GM21825 (cell line): Measurements from ENCODE around the gene RETREG3.
A peak's percentile ranks its signal among the peaks of the same experiment; 100 is the strongest.

Source experiments
- ATAC-seq: cut with Tn5 transposase; IDR thresholded peaks from one replicate; pipeline ENCODE4 v1.9.1; 2021; ENCODE audit warnings: mild to moderate bottlenecking, moderate library complexity; ENCODE audit not compliant: unreplicated experiment

Gene RETREG3

GRCh38 chr17:42536372-42537155 is 72.6 kb downstream of the RETREG3 start:
- ATAC-seq: peak; percentile 59

GRCh38 chr17:42536048-42536371 is 73.2 kb downstream of the RETREG3 start, which contains the start of gene NAGLU:
NAGLU (plus strand) TSS chr17:42536241; CDS start chr17:42536273, 32 bp downstream.
- ATAC-seq: peak; percentile 72

GRCh38 chr17:42535155-42536047 is 73.8 kb downstream of the RETREG3 start:
- no peak for ATAC-seq

- no peak for ATAC-seq
Measured at GRCh38 chr17:42531455-42532354, 77.5 kb downstream of the RETREG3 start.

DNA sequence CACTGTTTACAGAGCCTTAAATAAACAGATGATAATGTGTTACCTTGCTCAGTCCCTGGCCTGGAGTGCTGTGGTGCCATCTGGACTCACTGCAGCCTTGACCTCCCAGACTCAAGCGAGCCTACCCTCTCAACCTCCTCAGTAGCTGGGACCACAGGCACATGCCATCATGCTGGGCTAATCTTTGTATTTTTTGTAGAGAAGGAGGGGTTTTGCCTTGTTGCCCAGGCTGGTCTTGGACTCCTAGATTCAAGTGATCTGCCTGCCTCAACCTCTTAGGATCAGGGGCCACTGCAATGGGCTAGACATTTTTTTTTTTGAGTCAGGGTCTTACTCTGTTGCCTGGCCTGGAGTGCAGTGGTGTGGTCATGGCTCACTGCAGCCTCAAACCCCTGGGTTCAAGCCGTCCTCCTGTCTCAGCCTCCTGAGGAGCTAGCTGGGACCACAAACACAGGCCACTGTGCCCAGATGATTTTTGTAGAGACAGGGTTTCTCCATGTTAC is 78.2 kb downstream of the RETREG3 start:
- ATAC-seq: no peak
